Measurements from ENCODE around the gene TRIM62. TPM values are rescaled to one million over a fixed set of nuclear protein-coding genes. Genes with fewer than 3 reads are reported as not detected.
A peak's percentile ranks its signal among the peaks of the same experiment; 100 is the strongest.

The TRIM62 gene
- total RNA-seq, 1 donor: 12.3 TPM

- Histone ChIP-seq H3K4me2 (ENCODE audit: insufficient read depth, low read length) (no peak overlapping the region), H4K20me1 (ENCODE audit: insufficient read depth, low read length) (no peaks in the 10 kb centered on the region), H3K4me3 (ENCODE audit: insufficient read depth, low read length) (no peak overlapping the region), H2AFZ (ENCODE audit: low read length) (no peak overlapping the region), H3K79me2 (ENCODE audit: insufficient read depth, low read length) (no peaks in the 10 kb centered on the region), H3K9me3 (ENCODE audit: low read depth, low read length) (no peaks in the 10 kb centered on the region), H3K27me3 (ENCODE audit: insufficient read depth, low read length) (no peaks in the 10 kb centered on the region), H3K27ac (ENCODE audit: low read depth, low read length) (no peak overlapping the region), H3K4me1 (ENCODE audit: insufficient read depth, low read length) (peaks cover 14% of the 10 kb centered on the region), H3K36me3 (ENCODE audit: insufficient read depth, low read length) (peaks cover 22% of the 10 kb centered on the region)
- DNase-seq (ENCODE audit: insufficient read length, low spot score, missing footprints): no peak
- TF ChIP-seq, protein P1, sequence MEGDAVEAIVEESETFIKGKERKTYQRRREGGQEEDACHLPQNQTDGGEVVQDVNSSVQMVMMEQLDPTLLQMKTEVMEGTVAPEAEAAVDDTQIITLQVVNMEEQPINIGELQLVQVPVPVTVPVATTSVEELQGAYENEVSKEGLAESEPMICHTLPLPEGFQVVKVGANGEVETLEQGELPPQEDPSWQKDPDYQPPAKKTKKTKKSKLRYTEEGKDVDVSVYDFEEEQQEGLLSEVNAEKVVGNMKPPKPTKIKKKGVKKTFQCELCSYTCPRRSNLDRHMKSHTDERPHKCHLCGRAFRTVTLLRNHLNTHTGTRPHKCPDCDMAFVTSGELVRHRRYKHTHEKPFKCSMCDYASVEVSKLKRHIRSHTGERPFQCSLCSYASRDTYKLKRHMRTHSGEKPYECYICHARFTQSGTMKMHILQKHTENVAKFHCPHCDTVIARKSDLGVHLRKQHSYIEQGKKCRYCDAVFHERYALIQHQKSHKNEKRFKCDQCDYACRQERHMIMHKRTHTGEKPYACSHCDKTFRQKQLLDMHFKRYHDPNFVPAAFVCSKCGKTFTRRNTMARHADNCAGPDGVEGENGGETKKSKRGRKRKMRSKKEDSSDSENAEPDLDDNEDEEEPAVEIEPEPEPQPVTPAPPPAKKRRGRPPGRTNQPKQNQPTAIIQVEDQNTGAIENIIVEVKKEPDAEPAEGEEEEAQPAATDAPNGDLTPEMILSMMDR (IDR thresholded peaks at IDR 0.05; ENCODE audit: extremely low read depth, low read depth, low read length): no peak
Observed at GRCh38 chr1:33162141-33162540, 19.7 kb downstream of the TRIM62 start.

DNA sequence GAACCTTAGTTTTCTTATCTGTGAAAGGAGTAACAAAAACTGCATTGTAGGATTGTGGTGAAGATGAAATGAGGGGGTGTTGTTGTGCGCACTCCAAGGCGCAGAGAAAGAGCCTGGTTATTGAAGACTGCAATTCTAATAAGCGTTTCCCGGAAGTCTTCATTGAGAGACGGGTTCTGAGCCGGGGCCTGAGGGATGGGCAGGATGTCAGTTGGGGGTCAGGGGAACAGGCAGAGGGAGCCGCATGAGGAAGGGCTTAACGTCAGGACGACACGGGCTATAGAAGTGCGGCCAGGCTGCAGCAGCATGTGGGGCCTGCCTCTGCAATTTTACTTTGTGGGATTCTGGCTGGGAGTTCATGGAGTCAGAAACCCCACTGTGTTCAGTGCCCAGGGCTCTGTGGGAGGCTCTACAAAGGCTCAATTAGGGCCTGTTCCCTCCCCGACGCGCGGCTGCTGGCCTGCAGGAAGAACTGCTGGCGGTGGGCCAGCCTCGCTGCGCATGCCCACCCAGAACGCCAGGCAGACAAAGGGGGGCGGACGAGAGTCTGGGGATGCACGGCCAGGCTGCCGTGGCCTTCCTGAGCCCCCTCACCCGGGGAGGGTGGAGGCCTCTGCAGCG, 20.7 kb downstream of the TRIM62 start:
- TF ChIP-seq, protein P1 (IDR thresholded peaks at IDR 0.05; ENCODE audit: extremely low read depth, low read depth, low read length): no peak
- Histone ChIP-seq H3K4me1 (ENCODE audit: insufficient read depth, low read length) (peaks cover 14% of the 10 kb centered on the region), H2AFZ (ENCODE audit: low read length) (peak overlapping the region; percentile 47), H3K27me3 (ENCODE audit: insufficient read depth, low read length) (no peaks in the 10 kb centered on the region), H3K4me3 (ENCODE audit: insufficient read depth, low read length) (no peak overlapping the region), H3K36me3 (ENCODE audit: insufficient read depth, low read length) (peaks cover 23% of the 10 kb centered on the region), H4K20me1 (ENCODE audit: insufficient read depth, low read length) (no peaks in the 10 kb centered on the region), H3K27ac (ENCODE audit: low read depth, low read length) (no peak overlapping the region), H3K4me2 (ENCODE audit: insufficient read depth, low read length) (no peak overlapping the region), H3K9me3 (ENCODE audit: low read depth, low read length) (no peaks in the 10 kb centered on the region), H3K79me2 (ENCODE audit: insufficient read depth, low read length) (no peaks in the 10 kb centered on the region)
- DNase-seq (ENCODE audit: insufficient read length, low spot score, missing footprints): peak; percentile 83

- no peak for DNase-seq (ENCODE audit: insufficient read length, low spot score, missing footprints)
- TF ChIP-seq, protein P1 (IDR thresholded peaks at IDR 0.05; ENCODE audit: extremely low read depth, low read depth, low read length): no peak
- Histone ChIP-seq H4K20me1 (ENCODE audit: insufficient read depth, low read length) (no peaks in the 10 kb centered on the region), H3K4me1 (ENCODE audit: insufficient read depth, low read length) (peaks cover 14% of the 10 kb centered on the region), H3K9me3 (ENCODE audit: low read depth, low read length) (no peaks in the 10 kb centered on the region), H3K4me3 (ENCODE audit: insufficient read depth, low read length) (no peak overlapping the region), H3K4me2 (ENCODE audit: insufficient read depth, low read length) (no peak overlapping the region), H2AFZ (ENCODE audit: low read length) (no peak overlapping the region), H3K27me3 (ENCODE audit: insufficient read depth, low read length) (no peaks in the 10 kb centered on the region), H3K36me3 (ENCODE audit: insufficient read depth, low read length) (peaks cover 31% of the 10 kb centered on the region), H3K27ac (ENCODE audit: low read depth, low read length) (no peak overlapping the region), H3K79me2 (ENCODE audit: insufficient read depth, low read length) (no peaks in the 10 kb centered on the region)
Observed at GRCh38 chr1:33159577-33159976, 22.3 kb downstream of the TRIM62 start.

- TF ChIP-seq, protein P1 (IDR thresholded peaks at IDR 0.05; ENCODE audit: extremely low read depth, low read depth, low read length): no peak
- Histone ChIP-seq H3K4me1 (ENCODE audit: insufficient read depth, low read length) (peaks cover 10% of the 10 kb centered on the region), H3K9me3 (ENCODE audit: low read depth, low read length) (no peaks in the 10 kb centered on the region), H2AFZ (ENCODE audit: low read length) (no peak overlapping the region), H3K27ac (ENCODE audit: low read depth, low read length) (no peak overlapping the region), H3K4me3 (ENCODE audit: insufficient read depth, low read length) (no peak overlapping the region), H3K36me3 (ENCODE audit: insufficient read depth, low read length) (peaks cover 31% of the 10 kb centered on the region), H4K20me1 (ENCODE audit: insufficient read depth, low read length) (no peaks in the 10 kb centered on the region), H3K27me3 (ENCODE audit: insufficient read depth, low read length) (no peaks in the 10 kb centered on the region), H3K79me2 (ENCODE audit: insufficient read depth, low read length) (no peaks in the 10 kb centered on the region), H3K4me2 (ENCODE audit: insufficient read depth, low read length) (no peak overlapping the region)
- no peak for DNase-seq (ENCODE audit: insufficient read length, low spot score, missing footprints)
Observed at GRCh38 chr1:33158366-33158765, 23.5 kb downstream of the TRIM62 start.

All from osteoblast (primary cell).